ENCODE measurements around the gene SH3RF2. TPM values are rescaled to one million over a fixed set of nuclear protein-coding genes. Genes with fewer than 3 reads are reported as not detected.
A peak's percentile ranks its signal among the peaks of the same experiment; 100 is the strongest.

The SH3RF2 gene
- total and polyA plus RNA-seq, 2 donors (not counting 1 experiment from before 2014, with no cell fraction given), result 0.53 to 1.2 TPM

DNA sequence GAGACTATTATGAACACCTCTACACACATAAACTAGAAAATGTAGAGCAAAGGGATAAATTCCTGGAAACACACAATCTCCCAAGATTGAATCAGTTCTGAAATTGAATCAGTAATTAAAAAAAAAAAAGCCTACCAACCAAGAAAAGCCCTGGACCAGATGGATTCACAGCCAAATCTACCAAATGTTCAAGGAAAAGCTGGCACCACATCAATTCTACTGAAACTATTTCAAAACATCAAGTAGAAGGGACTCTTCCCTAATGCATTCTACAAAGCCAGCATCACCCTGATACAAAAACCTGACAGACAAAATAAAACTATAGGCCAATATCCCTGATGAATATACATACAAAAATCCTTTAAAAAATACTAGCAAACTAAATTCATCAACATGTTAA lies 38.2 kb upstream of the SH3RF2 start:
- H3K4me1 ChIP-seq (ENCODE audit: control insufficient read depth, extremely low read depth, insufficient read depth, low read length), result no peaks in the 10 kb centered on the region
- no peak for DNase-seq (ENCODE audit: low read depth in 2 of 2)
- no peak overlapping the region for H3K4me3 ChIP-seq (replicated peaks in 1 of 4; ENCODE audit: control extremely low read depth in 1 of 4, insufficient read depth in 1 of 4, low read depth in 3 of 4, low read length in 4 of 4)
- H3K9me3 ChIP-seq (ENCODE audit: control insufficient read depth, insufficient read depth, low read depth, low read length), result no peaks in the 10 kb centered on the region
- no peaks in the 10 kb centered on the region for H3K27me3 ChIP-seq (ENCODE audit: control insufficient read depth, insufficient read depth, low read length)
- H3K36me3 ChIP-seq (ENCODE audit: control insufficient read depth, insufficient read depth, low read length), result no peaks in the 10 kb centered on the region
- H3K27ac ChIP-seq (ENCODE audit: insufficient read depth, low read length), result no peak overlapping the region
- H3K79me2 ChIP-seq (ENCODE audit: control insufficient read depth, insufficient read depth, low read length), result no peaks in the 10 kb centered on the region
- H4K20me1 ChIP-seq (ENCODE audit: control insufficient read depth, extremely low read depth, insufficient read depth, low read length), result no peaks in the 10 kb centered on the region
- H2AFZ ChIP-seq (ENCODE audit: low read length), result no peak overlapping the region
- TF ChIP-seq, protein P1, sequence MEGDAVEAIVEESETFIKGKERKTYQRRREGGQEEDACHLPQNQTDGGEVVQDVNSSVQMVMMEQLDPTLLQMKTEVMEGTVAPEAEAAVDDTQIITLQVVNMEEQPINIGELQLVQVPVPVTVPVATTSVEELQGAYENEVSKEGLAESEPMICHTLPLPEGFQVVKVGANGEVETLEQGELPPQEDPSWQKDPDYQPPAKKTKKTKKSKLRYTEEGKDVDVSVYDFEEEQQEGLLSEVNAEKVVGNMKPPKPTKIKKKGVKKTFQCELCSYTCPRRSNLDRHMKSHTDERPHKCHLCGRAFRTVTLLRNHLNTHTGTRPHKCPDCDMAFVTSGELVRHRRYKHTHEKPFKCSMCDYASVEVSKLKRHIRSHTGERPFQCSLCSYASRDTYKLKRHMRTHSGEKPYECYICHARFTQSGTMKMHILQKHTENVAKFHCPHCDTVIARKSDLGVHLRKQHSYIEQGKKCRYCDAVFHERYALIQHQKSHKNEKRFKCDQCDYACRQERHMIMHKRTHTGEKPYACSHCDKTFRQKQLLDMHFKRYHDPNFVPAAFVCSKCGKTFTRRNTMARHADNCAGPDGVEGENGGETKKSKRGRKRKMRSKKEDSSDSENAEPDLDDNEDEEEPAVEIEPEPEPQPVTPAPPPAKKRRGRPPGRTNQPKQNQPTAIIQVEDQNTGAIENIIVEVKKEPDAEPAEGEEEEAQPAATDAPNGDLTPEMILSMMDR (conservative IDR thresholded peaks at IDR 0.05 in 1 of 2, IDR thresholded peaks at IDR 0.05 in 1 of 2; ENCODE audit: low read depth in 1 of 2, low read length in 2 of 2), result no peak
- no peak for TF ChIP-seq EZH2 (IDR thresholded peaks at IDR 0.05; ENCODE audit: low read length, missing control alignments)
- no peak overlapping the region for H3K4me2 ChIP-seq (ENCODE audit: extremely low read depth, insufficient read depth, low read length)
- no peak overlapping the region for H3K9ac ChIP-seq (ENCODE audit: insufficient read depth, low read length)

DNA sequence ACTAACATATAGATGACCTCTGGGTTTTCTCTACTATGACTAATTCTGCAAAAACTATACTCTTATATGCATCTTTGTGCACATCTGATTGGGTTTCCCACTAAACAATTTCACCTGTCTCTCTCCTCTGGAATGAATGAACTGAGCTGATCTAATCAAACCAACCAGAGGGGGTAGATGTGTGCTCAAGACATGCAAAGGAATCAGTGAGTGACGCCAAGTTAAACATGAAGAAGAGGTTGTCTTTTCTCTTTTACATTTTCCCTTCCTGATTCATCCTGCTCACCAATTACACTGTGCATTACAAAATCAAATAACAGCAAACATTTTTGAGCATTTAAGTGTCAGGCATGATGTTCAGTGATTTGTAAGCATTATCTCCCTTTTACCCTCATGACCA lies 34.0 kb upstream of the SH3RF2 start:
- Histone ChIP-seq H3K4me2 (ENCODE audit: extremely low read depth, insufficient read depth, low read length) (no peak overlapping the region), H3K27me3 (ENCODE audit: control insufficient read depth, insufficient read depth, low read length) (no peaks in the 10 kb centered on the region), H3K9me3 (ENCODE audit: control insufficient read depth, insufficient read depth, low read depth, low read length) (no peaks in the 10 kb centered on the region), H2AFZ (ENCODE audit: low read length) (no peak overlapping the region), H4K20me1 (ENCODE audit: control insufficient read depth, extremely low read depth, insufficient read depth, low read length) (no peaks in the 10 kb centered on the region), H3K36me3 (ENCODE audit: control insufficient read depth, insufficient read depth, low read length) (no peaks in the 10 kb centered on the region), H3K9ac (ENCODE audit: insufficient read depth, low read length) (no peak overlapping the region), H3K4me1 (ENCODE audit: control insufficient read depth, extremely low read depth, insufficient read depth, low read length) (no peaks in the 10 kb centered on the region), H3K79me2 (ENCODE audit: control insufficient read depth, insufficient read depth, low read length) (no peaks in the 10 kb centered on the region), H3K27ac (ENCODE audit: insufficient read depth, low read length) (no peak overlapping the region), H3K4me3 (replicated peaks in 1 of 4; ENCODE audit: control extremely low read depth in 1 of 4, insufficient read depth in 1 of 4, low read depth in 3 of 4, low read length in 4 of 4) (no peak overlapping the region)
- TF ChIP-seq, protein P1 (conservative IDR thresholded peaks at IDR 0.05 in 1 of 2, IDR thresholded peaks at IDR 0.05 in 1 of 2; ENCODE audit: low read depth in 1 of 2, low read length in 2 of 2), result no peak
- no peak for TF ChIP-seq EZH2 (IDR thresholded peaks at IDR 0.05; ENCODE audit: low read length, missing control alignments)
- peak in 1 of 2 donors; percentile 35 for DNase-seq (ENCODE audit: low read depth in 2 of 2)

DNA sequence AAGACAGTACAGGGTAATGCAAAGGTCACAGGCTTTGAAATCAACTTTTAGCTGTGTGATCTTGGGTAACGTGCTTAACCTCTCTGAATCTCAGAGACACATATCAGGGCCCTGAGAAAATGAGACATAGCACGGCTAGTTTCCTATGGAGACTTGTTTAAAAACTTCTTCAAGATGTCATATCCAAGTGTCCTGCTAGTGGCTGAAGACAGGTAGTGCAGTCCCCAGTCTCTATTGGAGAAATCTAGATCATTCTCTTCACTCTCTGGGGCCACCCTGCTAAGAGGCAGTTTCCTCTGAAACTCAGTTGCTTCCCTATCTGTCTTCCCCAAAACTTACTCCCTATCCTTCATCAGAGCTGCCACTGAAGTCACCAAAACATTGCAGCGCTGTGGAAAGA lies 33.3 kb upstream of the SH3RF2 start:
- Histone ChIP-seq H3K4me1 (ENCODE audit: control insufficient read depth, extremely low read depth, insufficient read depth, low read length) (no peaks in the 10 kb centered on the region), H3K27me3 (ENCODE audit: control insufficient read depth, insufficient read depth, low read length) (no peaks in the 10 kb centered on the region), H3K79me2 (ENCODE audit: control insufficient read depth, insufficient read depth, low read length) (no peaks in the 10 kb centered on the region), H3K36me3 (ENCODE audit: control insufficient read depth, insufficient read depth, low read length) (no peaks in the 10 kb centered on the region), H2AFZ (ENCODE audit: low read length) (no peak overlapping the region), H4K20me1 (ENCODE audit: control insufficient read depth, extremely low read depth, insufficient read depth, low read length) (no peaks in the 10 kb centered on the region), H3K4me2 (ENCODE audit: extremely low read depth, insufficient read depth, low read length) (no peak overlapping the region), H3K9ac (ENCODE audit: insufficient read depth, low read length) (no peak overlapping the region), H3K4me3 (replicated peaks in 1 of 4; ENCODE audit: control extremely low read depth in 1 of 4, insufficient read depth in 1 of 4, low read depth in 3 of 4, low read length in 4 of 4) (no peak overlapping the region), H3K9me3 (ENCODE audit: control insufficient read depth, insufficient read depth, low read depth, low read length) (no peaks in the 10 kb centered on the region), H3K27ac (ENCODE audit: insufficient read depth, low read length) (no peak overlapping the region)
- TF ChIP-seq, protein P1 (conservative IDR thresholded peaks at IDR 0.05 in 1 of 2, IDR thresholded peaks at IDR 0.05 in 1 of 2; ENCODE audit: low read depth in 1 of 2, low read length in 2 of 2), result peak in 1 of 2 donors; percentile 32
- no peak for TF ChIP-seq EZH2 (IDR thresholded peaks at IDR 0.05; ENCODE audit: low read length, missing control alignments)
- no peak for DNase-seq (ENCODE audit: low read depth in 2 of 2)
